DMS153 (cell line): ENCODE results near the gene IQUB.
"Not testable (repeated sequence)": the region's sequence is repeated elsewhere in the genome, so short reads cannot be mapped to it uniquely, and the experiment has no call there.

Experiments
- DNase-seq: peaks from one replicate; lab custom pipeline; 2025; lab: John Stamatoyannopoulos, UW

Gene IQUB

DNA sequence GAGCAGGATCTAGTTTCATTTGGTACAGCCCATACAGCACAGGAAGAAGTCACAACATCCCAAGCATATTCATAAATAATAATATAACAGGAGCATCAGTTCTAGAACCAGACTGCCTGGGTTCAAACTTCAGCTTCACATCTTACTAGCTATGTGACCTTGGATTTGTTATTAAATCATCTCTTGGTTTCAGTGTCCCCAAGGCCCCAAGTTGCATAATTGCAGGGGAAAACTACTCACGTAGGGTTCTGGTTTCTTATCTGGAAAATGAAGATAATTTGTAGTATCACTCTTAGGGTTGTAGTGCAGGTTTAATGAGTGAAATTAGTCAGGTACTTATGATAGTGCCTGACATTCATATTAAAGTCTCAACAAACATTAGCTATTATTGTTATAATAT, 5.5 kb upstream of the IQUB start:
- DNase-seq = no peak

DNA sequence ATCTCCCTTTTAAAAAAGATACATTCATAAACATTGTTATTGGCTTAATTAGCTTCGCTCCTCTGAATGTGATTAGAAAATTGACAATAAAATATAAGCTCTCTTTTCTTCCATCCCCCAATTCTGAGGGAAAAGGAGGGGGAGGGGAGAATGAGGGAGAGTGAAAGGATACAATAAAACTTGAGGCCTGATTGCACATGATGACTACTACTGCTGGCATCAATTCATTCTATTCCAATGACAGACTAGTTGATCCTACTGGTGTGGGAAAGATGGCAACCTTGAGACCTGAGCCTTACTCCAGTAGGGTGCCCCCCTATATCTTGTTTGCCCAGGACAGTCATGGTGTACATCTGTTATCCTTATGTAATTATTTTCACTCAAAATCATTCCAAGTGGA, 4.5 kb upstream of the IQUB start:
- DNase-seq = no peak

DNA sequence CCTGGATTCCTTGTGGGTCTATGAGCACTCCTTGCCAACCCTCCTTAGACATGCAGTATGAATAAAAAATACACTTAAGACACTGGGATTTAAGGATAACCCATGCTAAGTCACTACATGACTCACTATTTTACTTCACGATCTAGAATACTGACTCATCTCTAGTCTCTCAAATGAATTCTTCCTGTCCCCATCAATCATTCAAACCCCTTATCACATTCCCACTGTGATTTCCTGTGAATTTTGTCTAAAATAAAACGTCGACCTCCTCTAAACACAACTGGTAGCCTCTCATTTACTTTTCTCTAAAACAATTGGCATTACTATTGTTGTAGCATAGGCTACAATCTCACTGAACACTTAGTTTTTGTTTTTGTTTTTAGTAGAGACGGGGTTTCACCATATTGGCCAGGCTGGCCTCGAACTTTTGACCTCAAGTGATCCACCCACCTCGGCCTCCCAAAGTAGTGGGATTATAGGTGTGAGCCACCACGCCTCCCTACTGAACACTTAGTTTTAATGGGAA, 3.9 kb upstream of the IQUB start:
- no peak for DNase-seq

DNA sequence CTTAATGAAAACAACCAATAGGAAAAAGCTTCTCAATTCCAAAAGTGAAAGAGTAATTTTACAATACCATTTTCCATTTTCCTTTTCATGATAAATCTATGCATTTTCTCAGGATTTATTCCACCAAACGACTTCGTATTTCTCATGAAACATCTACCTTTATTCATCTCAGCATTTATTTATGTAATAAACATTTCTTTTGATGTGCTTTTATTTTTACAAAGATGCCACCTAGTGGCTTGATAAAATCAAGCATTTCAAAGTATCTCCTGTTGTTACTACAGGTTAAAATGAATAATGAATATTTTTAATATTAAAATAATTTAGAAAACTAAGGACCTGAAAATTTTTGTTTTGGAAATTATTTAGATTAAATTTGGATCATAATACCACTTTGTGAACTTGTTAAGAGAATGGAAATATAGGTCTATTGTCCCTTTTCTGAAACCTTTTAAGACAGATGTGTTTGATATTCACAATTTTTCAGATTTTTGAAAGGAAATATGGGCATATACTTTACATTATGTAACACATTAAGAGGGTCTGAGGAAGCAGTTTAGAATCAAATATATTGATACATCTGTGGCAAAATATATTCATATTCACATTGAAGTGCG, 2.7 kb upstream of the IQUB start:
- no peak for DNase-seq

DNA sequence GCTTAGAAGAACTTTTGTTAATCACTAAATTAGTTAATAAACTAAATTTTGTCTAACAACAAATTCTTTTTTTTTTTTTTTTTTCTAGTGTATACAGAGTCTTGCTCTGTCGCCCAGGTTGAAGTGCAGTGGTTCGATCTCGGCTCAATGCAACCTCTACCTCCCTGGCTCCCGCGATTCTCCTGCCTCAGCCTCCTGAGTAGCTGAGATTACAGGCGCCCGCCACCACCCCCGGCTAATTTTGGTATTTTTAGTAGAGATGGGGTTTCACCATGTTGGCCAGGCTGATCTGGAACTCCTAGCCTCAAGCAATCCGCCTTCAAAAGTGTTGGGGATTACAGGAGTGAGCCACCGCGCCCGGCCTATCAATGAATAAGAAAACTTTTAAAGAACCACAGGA, 1.1 kb upstream of the IQUB start:
- no peak for DNase-seq

DNA sequence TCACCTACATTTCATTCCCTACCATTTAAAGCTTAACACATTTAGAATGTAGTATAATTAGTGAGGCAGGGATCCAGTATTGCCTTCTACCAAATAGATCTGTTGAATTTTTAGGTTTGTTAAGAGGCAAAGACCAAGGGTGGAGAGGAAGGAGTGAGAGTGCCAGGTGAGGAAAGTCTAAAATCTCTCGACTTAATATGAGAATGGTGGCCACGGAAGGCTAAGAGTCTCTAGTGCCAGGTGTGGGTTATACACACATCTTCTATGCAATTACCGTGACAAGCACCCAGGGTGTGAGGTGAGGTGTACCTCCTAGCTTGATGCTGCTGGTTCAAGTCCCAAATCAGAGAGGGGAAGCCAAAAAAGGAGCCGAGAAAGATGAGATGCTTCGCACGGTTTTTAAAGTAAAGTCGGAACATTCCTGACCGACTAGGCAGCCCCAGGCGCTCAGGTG, 439 bp downstream of the IQUB start:
- no peak for DNase-seq

DNA sequence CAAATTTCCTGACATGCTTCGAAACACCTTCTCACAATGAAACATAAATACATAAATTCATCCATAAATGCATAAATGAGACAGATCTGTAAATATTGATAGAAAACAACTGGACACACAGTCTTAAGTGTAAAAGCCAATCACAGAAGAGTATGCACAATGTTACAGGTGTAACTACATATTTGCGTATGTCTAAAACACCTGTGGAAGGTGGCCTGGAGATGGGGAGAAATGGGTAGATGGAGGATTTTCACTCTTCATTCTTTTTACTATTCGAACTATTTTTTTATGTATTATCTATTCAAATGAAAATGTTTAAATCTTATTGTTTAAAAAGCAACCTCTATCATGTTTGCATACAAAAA, 860 bp downstream of the IQUB start:
- no peak for DNase-seq

DNA sequence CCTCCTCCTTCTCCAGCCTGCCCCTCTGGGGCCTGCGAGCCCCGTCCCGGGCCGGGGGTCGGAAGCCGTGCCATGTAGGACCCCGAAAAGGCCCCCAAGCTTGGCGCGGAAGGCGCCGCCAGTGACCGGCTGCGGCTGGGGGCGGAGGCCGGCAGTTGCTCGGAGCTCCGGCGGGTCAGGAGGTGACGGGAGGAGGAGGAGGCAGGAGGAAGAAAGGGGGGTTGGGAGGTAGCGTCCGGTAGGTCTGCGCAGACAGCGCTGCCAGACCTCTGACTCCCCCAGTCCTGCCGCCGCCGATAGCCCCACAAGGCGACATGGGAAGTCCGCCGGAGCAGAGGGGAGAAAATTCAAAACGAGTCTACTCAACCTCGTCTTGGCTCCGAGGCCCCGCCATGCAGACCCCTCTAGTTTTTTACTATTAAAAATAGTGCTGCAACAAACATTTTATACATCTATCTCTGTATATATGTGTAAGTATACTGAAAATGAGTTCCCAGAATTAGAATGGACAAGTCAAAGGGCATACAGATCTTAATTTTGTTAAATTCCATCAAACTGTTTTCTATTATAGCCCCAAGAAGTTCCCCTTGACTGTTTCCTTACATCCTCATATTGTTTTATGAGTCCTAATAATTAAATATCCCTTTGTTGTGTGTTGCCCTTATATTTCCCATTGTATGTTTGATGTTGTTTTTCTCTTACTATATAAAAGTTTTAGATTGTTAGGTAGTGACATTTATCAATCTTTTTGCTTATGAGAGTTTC, 1.4 kb downstream of the IQUB start:
- DNase-seq = not testable (repeated sequence)

DNA sequence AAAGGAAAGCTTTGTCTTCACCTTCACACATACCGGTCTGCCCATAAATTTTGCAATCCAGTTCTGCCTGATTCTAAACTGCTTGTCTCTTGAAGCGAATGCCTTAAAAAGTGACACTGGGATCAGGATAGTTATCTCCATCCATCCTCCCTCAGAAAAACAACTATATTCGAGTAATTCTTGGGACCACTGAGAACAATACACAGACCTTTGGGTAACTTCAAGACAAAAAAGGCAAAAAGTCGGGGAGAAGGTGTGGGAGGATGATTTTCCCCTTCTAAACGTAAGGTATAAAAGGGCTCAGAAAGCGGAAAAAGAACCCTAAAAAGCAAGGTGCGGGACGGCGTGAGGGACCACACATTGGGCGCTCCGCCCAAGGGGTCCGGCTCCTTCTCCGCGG, 2.1 kb downstream of the IQUB start:
- not testable (repeated sequence) for DNase-seq

DNA sequence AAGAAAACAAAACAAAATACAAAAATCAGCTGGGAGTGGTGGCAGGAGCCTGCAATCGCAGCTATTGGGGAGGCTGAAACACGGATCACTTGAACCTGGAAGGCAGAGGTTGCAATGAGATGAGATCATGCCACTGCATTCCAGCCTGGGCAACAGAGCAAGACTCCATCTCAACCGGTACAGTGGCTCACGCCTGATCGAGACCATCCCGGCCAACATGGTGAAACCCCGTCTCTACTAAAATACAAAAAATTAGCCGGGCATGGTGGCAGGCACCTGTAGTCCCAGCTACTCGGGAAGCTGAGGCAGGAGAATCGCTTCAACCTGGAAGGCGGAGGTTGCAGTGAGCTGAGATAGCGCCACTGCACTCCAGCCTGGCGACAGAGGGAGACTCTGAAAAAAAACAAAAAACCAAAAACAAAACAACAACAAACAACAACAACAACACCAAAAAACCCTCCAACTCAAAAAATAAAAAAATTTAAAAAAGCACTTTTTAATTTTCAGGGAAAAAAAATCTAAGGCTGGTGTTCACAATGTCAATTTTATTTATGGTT, 4.3 kb downstream of the IQUB start:
- not testable (repeated sequence) for DNase-seq

DNA sequence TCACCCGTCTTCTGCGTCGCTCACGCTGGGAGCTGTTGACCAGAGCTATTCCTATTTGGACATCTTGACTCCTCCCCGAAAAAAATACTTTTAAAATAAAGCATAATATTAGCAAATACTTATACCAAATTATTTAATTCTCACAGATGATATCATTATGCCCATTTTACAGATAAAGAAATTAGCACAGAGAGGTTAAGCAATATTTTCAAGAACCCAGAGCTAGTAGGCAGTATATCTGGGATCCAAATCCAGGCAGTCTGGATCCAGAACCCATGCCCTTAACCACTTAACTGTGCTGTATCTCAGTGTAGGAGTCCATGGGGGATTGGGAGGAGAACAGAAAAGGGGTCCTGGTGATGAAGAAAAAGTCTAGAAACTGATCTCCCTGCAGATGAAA, 6.1 kb downstream of the IQUB start:
- DNase-seq = no peak

DNA sequence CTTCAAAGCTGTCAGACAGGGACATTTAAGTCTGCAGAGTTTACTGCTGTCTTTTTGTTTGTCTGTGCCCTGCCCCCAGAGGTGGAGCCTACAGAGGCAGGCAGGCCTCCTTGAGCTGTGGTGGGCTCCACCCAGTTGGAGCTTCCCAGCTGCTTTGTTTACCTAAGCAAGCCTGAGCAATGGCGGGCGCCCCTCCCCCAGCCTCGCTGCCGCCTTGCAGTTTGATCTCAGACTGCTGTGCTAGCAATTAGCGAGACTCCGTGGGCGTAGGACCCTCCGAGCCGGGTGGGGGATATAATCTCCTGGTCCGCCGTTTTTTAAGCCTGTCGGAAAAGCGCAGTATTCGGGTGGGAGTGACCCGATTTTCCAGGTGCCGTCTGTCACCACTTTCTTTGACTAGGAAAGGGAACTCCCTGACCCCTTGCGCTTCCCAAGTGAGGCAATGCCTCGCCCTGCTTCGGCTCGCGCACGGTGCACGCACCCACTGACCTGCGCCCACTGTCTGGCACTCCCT, 6.6 kb downstream of the IQUB start:
- not testable (repeated sequence) for DNase-seq

DNA sequence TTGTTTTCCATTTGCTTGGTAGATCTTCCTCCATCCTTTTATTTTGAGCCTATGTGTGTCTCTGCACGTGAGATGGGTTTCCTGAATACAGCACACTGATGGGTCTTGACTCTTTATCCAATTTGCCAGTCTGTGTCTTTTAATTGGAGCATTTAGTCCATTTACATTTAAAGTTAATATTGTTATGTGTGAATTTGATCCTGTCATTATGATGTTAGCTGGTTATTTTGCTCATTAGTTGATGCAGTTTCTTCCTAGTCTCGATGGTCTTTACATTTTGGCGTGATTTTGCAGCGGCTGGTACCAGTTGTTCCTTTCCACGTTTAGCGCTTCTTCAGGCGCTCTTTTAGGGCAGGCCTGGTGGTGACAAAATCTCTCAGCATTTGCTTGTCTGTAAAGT, 7.9 kb downstream of the IQUB start:
- DNase-seq = not testable (repeated sequence)

DNA sequence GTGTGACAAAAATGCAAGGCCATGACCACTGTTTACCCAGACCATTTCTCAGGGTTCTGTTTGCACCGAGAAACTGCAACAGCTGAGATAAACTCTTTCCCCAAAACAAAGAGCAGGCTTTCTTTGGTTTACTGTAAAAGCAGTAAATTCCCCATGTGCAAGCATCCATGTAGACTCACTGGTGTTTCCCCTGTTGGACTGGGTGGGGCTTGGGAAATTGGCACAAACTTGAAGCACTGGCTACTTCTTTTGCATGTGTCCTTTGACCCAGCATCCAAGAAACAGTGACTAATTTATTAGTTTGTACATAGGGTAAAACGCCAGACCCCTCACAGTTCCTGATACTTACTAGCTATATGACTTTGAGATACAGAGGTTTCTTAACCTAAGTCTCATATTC, 12.3 kb downstream of the IQUB start:
- DNase-seq = no peak

DNA sequence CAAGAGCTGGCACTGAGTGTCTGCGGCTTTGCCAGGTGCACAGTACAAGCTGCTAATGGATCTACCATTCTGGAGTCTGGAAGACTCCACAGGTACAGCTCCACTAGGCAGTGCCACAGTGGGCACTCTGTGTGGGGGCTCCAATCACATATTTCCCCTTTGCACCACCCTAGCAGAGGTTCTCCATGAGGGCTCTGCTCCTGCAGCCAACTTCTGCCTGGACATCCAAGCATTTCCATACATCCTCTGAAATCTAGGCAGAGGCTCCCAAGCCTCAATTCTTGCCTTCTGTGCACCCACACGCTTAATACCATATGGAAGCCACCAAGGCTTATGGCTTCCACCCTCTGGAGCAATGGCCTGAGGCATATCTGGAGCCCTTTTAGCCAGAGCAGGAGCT, 29.2 kb downstream of the IQUB start:
- no peak for DNase-seq

DNA sequence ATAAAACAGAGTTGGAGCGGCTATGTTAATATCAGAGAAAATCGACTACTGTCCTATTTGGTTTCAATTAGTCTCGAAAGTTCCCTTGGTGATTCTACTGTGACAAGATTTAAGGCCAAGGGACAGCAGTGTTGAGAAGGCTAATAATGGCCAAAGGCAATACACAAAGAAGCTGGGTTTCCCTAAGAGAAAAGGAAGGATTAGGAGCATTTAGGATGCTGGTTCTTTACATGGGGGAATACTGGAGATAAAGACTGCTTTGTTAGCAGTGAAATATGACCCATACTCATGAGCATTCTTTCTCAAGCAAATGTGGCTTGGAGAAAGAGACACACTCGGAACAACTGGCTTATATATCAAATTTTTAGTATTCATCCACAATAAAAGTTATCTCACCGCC, 32.2 kb downstream of the IQUB start:
- DNase-seq = no peak

DNA sequence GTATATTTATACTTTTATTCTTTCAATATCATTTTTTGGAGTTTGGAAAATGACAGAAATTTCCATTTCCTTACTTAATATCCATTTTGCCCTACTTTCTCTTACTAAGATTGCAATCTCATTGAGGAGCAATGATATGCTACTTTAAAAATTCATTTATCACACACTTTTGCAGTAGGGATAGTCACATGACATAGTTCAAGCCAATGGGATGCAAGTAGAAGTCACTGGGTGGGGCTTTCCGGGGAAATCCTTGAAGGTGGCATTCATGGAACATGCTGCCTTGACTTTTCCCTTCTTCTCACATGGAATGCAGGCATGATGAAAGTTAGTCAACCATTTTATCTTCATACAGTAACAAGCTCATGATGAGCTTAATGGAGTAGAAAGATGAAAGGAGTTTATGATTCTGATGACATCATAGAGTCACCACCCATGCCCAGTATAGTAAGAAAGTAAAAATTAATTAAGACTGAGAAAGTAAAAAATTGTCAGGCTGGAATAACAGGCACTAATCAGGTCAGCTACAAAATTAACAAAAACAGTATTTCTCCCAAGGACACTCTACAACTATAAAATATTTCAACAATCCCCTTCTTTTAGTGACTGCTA, 33.4 kb downstream of the IQUB start:
- no peak for DNase-seq

DNA sequence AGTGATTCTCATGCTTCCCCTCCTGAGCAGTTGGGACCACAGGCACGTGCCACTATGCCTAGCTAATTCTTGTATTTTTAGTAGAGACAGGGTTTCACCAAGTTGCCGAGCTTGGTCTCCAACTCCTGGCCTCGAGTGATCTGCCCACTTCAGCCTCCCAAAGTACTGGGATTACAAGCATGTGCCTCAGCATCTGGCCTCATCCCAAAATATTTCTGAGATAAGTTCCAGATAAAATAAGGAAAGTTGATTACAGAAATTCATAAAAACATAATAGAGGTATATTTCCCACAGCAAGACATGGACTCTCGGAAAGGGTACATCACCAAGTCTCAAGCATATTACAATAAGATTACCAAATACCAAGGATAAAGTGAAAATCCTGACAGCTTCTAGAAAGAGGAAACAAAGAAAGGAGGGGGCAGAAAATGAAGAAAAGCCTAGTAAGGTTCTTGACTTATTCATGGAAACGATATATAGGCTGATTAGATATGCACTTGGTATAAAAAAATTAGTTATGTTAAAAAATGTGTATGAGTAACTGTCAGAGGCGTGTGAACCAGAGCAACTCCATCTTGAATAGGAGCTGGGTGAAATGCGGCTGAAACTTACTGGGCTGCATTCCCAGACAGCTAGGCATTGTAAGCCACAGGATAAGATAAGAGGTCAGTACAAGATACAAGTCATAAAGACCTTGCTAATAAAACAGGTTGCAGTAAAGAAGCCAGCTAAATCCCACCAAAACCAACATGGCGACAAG, 35.0 kb downstream of the IQUB start:
- DNase-seq = no peak

DNA sequence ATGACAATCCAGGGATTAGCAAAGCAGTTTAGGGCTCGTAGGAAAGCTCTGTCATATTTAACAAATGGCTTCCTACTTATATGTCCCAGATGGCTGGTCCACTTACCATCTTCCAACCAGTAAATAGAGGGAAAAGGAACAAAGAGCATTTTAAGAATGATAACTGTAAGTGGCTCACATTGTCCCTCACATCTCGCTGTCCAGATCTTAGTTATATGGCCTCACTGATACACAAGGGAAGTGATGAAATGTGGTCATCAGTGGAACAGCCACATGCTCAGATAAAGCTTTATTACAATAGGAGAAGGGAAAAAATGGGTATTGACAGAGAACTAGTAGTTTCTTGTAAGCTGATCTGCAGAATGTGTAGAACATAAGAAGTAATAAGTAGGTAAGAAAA, 35.8 kb downstream of the IQUB start:
- no peak for DNase-seq

DNA sequence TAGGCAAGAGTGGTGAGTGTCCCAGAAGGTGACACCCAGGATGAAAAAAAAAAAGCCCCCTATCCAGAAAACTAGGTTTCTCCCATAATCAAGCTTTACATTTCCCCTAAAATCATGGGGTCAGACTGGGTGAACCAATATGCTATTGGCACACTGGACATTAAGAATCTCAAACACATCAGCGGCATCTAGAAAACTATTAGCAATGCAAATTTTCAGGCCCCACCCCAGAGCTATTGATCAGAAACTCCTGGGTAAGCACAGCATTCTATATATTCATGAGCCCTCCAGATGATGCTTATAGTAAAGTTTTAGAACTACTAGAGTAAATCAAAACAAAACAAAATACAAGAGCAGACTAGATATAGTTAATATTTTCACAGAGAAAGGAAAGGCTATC, 36.4 kb downstream of the IQUB start:
- no peak for DNase-seq

DNA sequence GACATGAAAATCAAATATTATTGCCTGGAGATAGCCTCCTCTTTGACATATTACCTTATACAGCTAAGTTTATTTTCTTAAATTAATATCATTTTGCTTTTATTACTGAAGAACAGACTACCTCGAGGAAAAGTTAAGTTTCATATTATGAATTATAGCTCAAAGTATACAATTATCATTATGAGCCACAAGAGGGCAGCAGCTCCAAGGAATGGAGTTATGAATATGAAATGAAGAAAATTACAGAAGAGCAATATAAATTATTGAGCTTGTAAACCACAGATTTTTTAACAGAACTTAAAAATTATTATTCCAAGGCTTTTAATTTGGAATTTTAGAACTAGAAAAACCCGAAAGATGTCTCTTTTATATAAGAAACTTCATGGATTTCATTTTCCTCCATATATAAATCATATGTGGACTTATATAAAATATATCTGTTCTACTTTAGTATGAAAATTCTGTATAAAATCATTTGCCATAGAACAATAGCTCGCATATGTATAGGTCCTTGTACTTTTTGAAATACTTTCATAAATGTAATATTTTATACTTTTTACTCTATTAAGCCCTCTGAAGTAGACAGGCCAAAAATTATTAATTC, 40.1 kb downstream of the IQUB start:
- no peak for DNase-seq

DNA sequence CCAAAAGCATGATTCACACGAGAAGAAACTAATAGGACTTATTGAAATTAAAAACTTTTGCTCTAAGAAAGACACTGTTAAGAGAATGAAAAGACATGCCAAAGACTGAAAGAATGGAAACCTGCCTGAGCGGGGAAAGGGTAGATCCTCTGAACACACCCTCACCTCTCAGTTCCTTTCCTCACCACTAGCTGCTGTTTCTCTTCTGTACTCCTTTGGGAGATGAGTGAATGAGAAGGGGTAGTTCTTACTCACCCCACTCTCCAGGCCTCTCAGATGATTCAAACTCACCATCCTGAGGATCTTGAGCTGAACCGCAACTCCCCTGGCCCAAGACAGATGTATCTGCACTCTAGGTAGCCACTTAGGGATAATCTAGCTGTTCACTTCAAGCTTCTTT, 41.9 kb downstream of the IQUB start:
- no peak for DNase-seq
